Measurements from ENCODE around the gene NDFIP1. TPM values are rescaled to one million over a fixed set of nuclear protein-coding genes. Genes with fewer than 3 reads are reported as not detected.

Gene NDFIP1
- total and polyA plus RNA-seq, 2 of the 13 experiments (the other 11 are each of a cell fraction or from before 2014, with no cell fraction given), result 12.4 to 15.7 TPM

GRCh38 chr5:142141463-142141862 is 32.9 kb downstream of the NDFIP1 start:
- Histone ChIP-seq H3K4me1 (ENCODE audit: insufficient read depth, low read length) (no peaks in the 10 kb centered on the region), H3K4me3 (replicated peaks in 1 of 3; ENCODE audit: insufficient read depth in 1 of 3, low read depth in 2 of 3, low read length in 3 of 3) (no peak overlapping the region), H4K20me1 (ENCODE audit: insufficient read depth, low read length) (no peaks in the 10 kb centered on the region), H3K4me2 (ENCODE audit: low read depth, low read length) (no peak overlapping the region), H3K9ac (ENCODE audit: insufficient read depth, low read depth, low read length) (no peak overlapping the region), H2AFZ (ENCODE audit: low read length) (no peak overlapping the region), H3K79me2 (ENCODE audit: insufficient read depth, low read length) (no peaks in the 10 kb centered on the region), H3K9me3 (ENCODE audit: low read length) (no peaks in the 10 kb centered on the region), H3K36me3 (replicated peaks in 1 of 2; ENCODE audit: control insufficient read depth in 1 of 2, insufficient read depth in 2 of 2, low read length in 2 of 2) (peaks cover 3 to 23% of the 10 kb centered on the region in 2 experiments), H3K27me3 (ENCODE audit: control insufficient read depth in 1 of 2, insufficient read depth in 2 of 2, low read length in 2 of 2) (no peaks in the 10 kb centered on the region), H3K27ac (ENCODE audit: extremely low read length, insufficient read depth, low read length) (no peak overlapping the region)
- no TSS peak for BruUV-seq (replicated peaks)
- ChIA-PET POLR2A (no interaction called here), CTCF (ENCODE audit: low intra/inter-chr PET ratio, low total read pairs) (no interaction called here)
- ATAC-seq (no peak), FAIRE-seq (no peak), DNase-seq (ENCODE audit: low spot score) (no peak)
- intact Hi-C loops (cut with micrococcal nuclease; ENCODE audit: unreplicated experiment) (loop anchor here (10.0 kb wide), 1 partner anchor 477 kb away; no protein-coding TSS in a partner anchor), in situ Hi-C loops (cut with HindIII; ENCODE audit: extremely low pct_ligation_motif_present, low pct_unique_long_range_greater_than_20kb) (loop anchor here (5.0 to 25.0 kb wide), 2 partner anchors 149 to 454 kb away; partner anchors contain the start of gene ARAP3)
- TF ChIP-seq ZNF343 (CRISPR knock-in tag; IDR thresholded peaks at IDR 0.05) (no peak), POLR2A (IDR thresholded peaks at IDR 0.05; ENCODE audit: insufficient read depth in 1 of 2, low read depth in 2 of 2, low read length in 2 of 2) (no peak), STAG1 (CRISPR knock-in tag; IDR thresholded peaks at IDR 0.05) (peak; percentile 22; the same call in 1 of the 2 replicates), ZNF713 (CRISPR knock-in tag; IDR thresholded peaks at IDR 0.05) (no peak)
- TF ChIP-seq, protein P1, sequence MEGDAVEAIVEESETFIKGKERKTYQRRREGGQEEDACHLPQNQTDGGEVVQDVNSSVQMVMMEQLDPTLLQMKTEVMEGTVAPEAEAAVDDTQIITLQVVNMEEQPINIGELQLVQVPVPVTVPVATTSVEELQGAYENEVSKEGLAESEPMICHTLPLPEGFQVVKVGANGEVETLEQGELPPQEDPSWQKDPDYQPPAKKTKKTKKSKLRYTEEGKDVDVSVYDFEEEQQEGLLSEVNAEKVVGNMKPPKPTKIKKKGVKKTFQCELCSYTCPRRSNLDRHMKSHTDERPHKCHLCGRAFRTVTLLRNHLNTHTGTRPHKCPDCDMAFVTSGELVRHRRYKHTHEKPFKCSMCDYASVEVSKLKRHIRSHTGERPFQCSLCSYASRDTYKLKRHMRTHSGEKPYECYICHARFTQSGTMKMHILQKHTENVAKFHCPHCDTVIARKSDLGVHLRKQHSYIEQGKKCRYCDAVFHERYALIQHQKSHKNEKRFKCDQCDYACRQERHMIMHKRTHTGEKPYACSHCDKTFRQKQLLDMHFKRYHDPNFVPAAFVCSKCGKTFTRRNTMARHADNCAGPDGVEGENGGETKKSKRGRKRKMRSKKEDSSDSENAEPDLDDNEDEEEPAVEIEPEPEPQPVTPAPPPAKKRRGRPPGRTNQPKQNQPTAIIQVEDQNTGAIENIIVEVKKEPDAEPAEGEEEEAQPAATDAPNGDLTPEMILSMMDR (CRISPR knock-in tag; IDR thresholded peaks at IDR 0.05), result peak; percentile 32; the same call in 1 of the 2 replicates

DNA sequence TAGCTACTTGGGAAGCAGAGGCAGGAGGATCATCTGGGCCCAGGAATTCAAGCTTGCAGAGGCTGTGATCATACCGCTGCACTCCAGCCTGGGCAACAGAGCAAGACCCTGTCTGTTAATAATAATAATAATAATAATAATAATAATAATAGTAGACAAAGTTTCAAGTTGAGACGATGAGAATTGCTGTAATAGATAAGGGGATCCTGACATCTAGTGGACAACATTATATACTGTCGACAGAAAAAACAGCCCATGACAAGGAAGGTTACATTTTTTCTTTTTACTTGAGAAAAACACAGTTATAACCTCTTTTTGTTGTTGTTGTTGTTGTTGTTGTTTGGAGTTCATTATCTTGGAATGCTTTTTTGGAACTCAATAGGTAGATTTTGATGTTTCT is 35.3 kb downstream of the NDFIP1 start:
- BruUV-seq (replicated peaks), result no TSS peak
- DNase-seq (ENCODE audit: low spot score) (peak; percentile 25), FAIRE-seq (peak; percentile 60), ATAC-seq (no peak)
- peak; percentile 49 for TF ChIP-seq SMC3 (IDR thresholded peaks at IDR 0.05; ENCODE audit: low read length)
- TF ChIP-seq KDM4B (CRISPR knock-in tag; IDR thresholded peaks at IDR 0.05), result no peak
- TF ChIP-seq STAG1 (CRISPR knock-in tag; IDR thresholded peaks at IDR 0.05), result peak; percentile 64
- TF ChIP-seq HDAC2 (CRISPR knock-in tag; IDR thresholded peaks at IDR 0.05), result no peak
- TF ChIP-seq, protein P1 (CRISPR knock-in tag; IDR thresholded peaks at IDR 0.05), result peak; percentile 57
- no peak overlapping the region for H3K4me2 ChIP-seq (ENCODE audit: low read depth, low read length)
- H4K20me1 ChIP-seq (ENCODE audit: insufficient read depth, low read length), result no peaks in the 10 kb centered on the region
- H3K9me3 ChIP-seq (ENCODE audit: low read length), result no peaks in the 10 kb centered on the region
- POLR2A ChIA-PET, result no interaction called here
- intact Hi-C loops (cut with micrococcal nuclease; ENCODE audit: unreplicated experiment) (loop anchor here (10.0 kb wide), 1 partner anchor 479 kb away; no protein-coding TSS in a partner anchor), in situ Hi-C loops (cut with HindIII; ENCODE audit: extremely low pct_ligation_motif_present, low pct_unique_long_range_greater_than_20kb) (loop anchor here (5.0 to 25.0 kb wide), 2 partner anchors 152 to 457 kb away; partner anchors contain the start of gene ARAP3)
- H3K9ac ChIP-seq (ENCODE audit: insufficient read depth, low read depth, low read length), result no peak overlapping the region
- WGBS (ENCODE audit: low lambda C conversion rate), result 48% methylated on average over 3 of the region's 3 CpGs
- peaks cover 3 to 22% of the 10 kb centered on the region in 2 experiments for H3K36me3 ChIP-seq (replicated peaks in 1 of 2; ENCODE audit: control insufficient read depth in 1 of 2, insufficient read depth in 2 of 2, low read length in 2 of 2)
- no peaks in the 10 kb centered on the region for H3K27me3 ChIP-seq (ENCODE audit: control insufficient read depth in 1 of 2, insufficient read depth in 2 of 2, low read length in 2 of 2)
- no peaks in the 10 kb centered on the region for H3K4me1 ChIP-seq (ENCODE audit: insufficient read depth, low read length)
- CTCF ChIA-PET (ENCODE audit: low intra/inter-chr PET ratio, low total read pairs), result interaction anchor here (0.7 to 3.3 kb wide), 4 partner anchors 129 to 183 kb away, joined by 3 to 33 read pairs (median 5); no protein-coding TSS in a partner anchor
- H3K27ac ChIP-seq (ENCODE audit: extremely low read length, insufficient read depth, low read length), result no peak overlapping the region
- H3K79me2 ChIP-seq (ENCODE audit: insufficient read depth, low read length), result no peaks in the 10 kb centered on the region
- H2AFZ ChIP-seq (ENCODE audit: low read length), result no peak overlapping the region
- H3K4me3 ChIP-seq (replicated peaks in 1 of 3; ENCODE audit: insufficient read depth in 1 of 3, low read depth in 2 of 3, low read length in 3 of 3), result no peak overlapping the region
